ENCODE data around the gene SLC4A2.
"Not testable (repeated sequence)": the region's sequence is repeated elsewhere in the genome, so short reads cannot be mapped to it uniquely, and the experiment has no call there.

Gene SLC4A2

GRCh38 chr7:151035902-151036301 is 23.5 kb upstream of the SLC4A2 start:
- Histone ChIP-seq H3K4me1 (peaks cover 29 to 53% (median 32%) of the 10 kb centered on the region in 10 experiments), H4K20me1 (peaks cover 4 to 54% (median 12%) of the 10 kb centered on the region in 11 experiments; a peak in 15 of 22 replicates), H3K4me2 (no peak overlapping the region), H3K9me3 (replicated peaks in 1 of 11) (no peaks in the 10 kb centered on the region), H3K36me3 (peaks cover 27 to 52% (median 38%) of the 10 kb centered on the region in 11 experiments; a peak in 21 of 22 replicates), H3K27me3 (no peaks in the 10 kb centered on the region), H3K4me3 (no peak overlapping the region), H3K9ac (no peak overlapping the region), H3K27ac (no peak overlapping the region)
- no peak for TF ChIP-seq Cebpa-rat (IDR thresholded peaks at IDR 0.05)

GRCh38 chr7:151038951-151039849 is 20.2 kb upstream of the SLC4A2 start:
- H3K4me3 ChIP-seq = peak overlapping the region in 1 of 10 experiments; percentile 5; a peak in 1 of 20 replicates
- H4K20me1 ChIP-seq = peaks cover 4 to 42% (median 12%) of the 10 kb centered on the region in 11 experiments; a peak in 15 of 22 replicates
- H3K4me1 ChIP-seq = peaks cover 28 to 40% (median 32%) of the 10 kb centered on the region in 10 experiments
- no peak for TF ChIP-seq Cebpa-rat (IDR thresholded peaks at IDR 0.05)
- no peaks in the 10 kb centered on the region for H3K9me3 ChIP-seq (replicated peaks in 1 of 11)
- H3K27ac ChIP-seq = peak overlapping the region; percentile 19 to 76 (median 61); a peak in 21 of 22 replicates
- H3K36me3 ChIP-seq = peaks cover 26 to 35% (median 31%) of the 10 kb centered on the region in 11 experiments; a peak in 21 of 22 replicates
- no peaks in the 10 kb centered on the region for H3K27me3 ChIP-seq
- H3K9ac ChIP-seq = peak overlapping the region; percentile 27 to 71 (median 61); a peak in 21 of 22 replicates
- peak overlapping the region; percentile 77 to 96 (median 88) for H3K4me2 ChIP-seq

GRCh38 chr7:151039850-151040548 is 19.4 kb upstream of the SLC4A2 start:
- H3K9ac ChIP-seq = peak overlapping the region in 7 of 11 experiments; percentile 25 to 71 (median 35); a peak in 8 of 22 replicates
- TF ChIP-seq Cebpa-rat (IDR thresholded peaks at IDR 0.05) = no peak
- H3K27me3 ChIP-seq = no peaks in the 10 kb centered on the region
- H3K9me3 ChIP-seq (replicated peaks in 1 of 11) = no peaks in the 10 kb centered on the region
- peaks cover 4 to 34% (median 12%) of the 10 kb centered on the region in 11 experiments; a peak in 14 of 22 replicates for H4K20me1 ChIP-seq
- peak overlapping the region; percentile 77 to 96 (median 88) for H3K4me2 ChIP-seq
- peaks cover 18 to 32% (median 23%) of the 10 kb centered on the region in 11 experiments; a peak in 21 of 22 replicates for H3K36me3 ChIP-seq
- peaks cover 28 to 35% (median 32%) of the 10 kb centered on the region in 10 experiments for H3K4me1 ChIP-seq
- peak overlapping the region in 7 of 11 experiments; percentile 6 to 76 (median 51); a peak in 13 of 22 replicates for H3K27ac ChIP-seq
- H3K4me3 ChIP-seq = no peak overlapping the region

GRCh38 chr7:151040616-151041375 is 18.6 kb upstream of the SLC4A2 start:
- Histone ChIP-seq H4K20me1 (peaks cover 4 to 32% (median 12%) of the 10 kb centered on the region in 11 experiments; a peak in 14 of 22 replicates), H3K9me3 (replicated peaks in 1 of 11) (no peaks in the 10 kb centered on the region), H3K27me3 (no peaks in the 10 kb centered on the region), H3K4me2 (peak overlapping the region; percentile 77 to 96 (median 88); a peak in 19 of 22 replicates), H3K27ac (0 out of 22 replicates have a peak overlapping the region, but pooled peaks of 2 of the 11 experiments have one; percentile 9 to 18), H3K4me1 (peaks cover 28 to 33% (median 32%) of the 10 kb centered on the region in 10 experiments), H3K36me3 (peaks cover 10 to 25% (median 15%) of the 10 kb centered on the region in 11 experiments; a peak in 20 of 22 replicates), H3K4me3 (no peak overlapping the region), H3K9ac (peak overlapping the region in 2 of 11 experiments; percentile 67 to 71; a peak in 2 of 22 replicates)
- no peak for TF ChIP-seq Cebpa-rat (IDR thresholded peaks at IDR 0.05)

- not testable (repeated sequence) for H3K4me3 ChIP-seq; H3K9ac ChIP-seq; H3K9me3 ChIP-seq (replicated peaks in 1 of 11); H3K27ac ChIP-seq; H3K4me2 ChIP-seq; H3K27me3 ChIP-seq
- peaks cover 19 to 29% (median 23%) of the 10 kb centered on the region in 10 experiments for H3K4me1 ChIP-seq
- H4K20me1 ChIP-seq = peaks cover 4 to 53% (median 12%) of the 10 kb centered on the region in 11 experiments; a peak in 14 of 22 replicates
- H3K36me3 ChIP-seq = peaks cover 0 to 10% (median 0%) of the 10 kb centered on the region in 11 experiments; a peak in 4 of 22 replicates
Measured at GRCh38 chr7:151043449-151043848, 15.9 kb upstream of the SLC4A2 start.

- H3K9ac ChIP-seq = no peak overlapping the region
- H4K20me1 ChIP-seq = peaks cover 3 to 51% (median 9%) of the 10 kb centered on the region in 11 experiments; a peak in 14 of 22 replicates
- H3K27me3 ChIP-seq = no peaks in the 10 kb centered on the region
- no peak overlapping the region for H3K4me3 ChIP-seq
- peaks cover 0 to 10% (median 0%) of the 10 kb centered on the region in 11 experiments; a peak in 4 of 22 replicates for H3K36me3 ChIP-seq
- H3K9me3 ChIP-seq (replicated peaks in 1 of 11) = no peaks in the 10 kb centered on the region
- no peak overlapping the region for H3K4me2 ChIP-seq
- H3K27ac ChIP-seq = no peak overlapping the region
- TF ChIP-seq Cebpa-rat (IDR thresholded peaks at IDR 0.05) = no peak
- H3K4me1 ChIP-seq = peaks cover 14 to 24% (median 18%) of the 10 kb centered on the region in 10 experiments
Measured at GRCh38 chr7:151043959-151044358, 15.4 kb upstream of the SLC4A2 start.

GRCh38 chr7:151045262-151045661 is 14.1 kb upstream of the SLC4A2 start:
- TF ChIP-seq Cebpa-rat (IDR thresholded peaks at IDR 0.05) = no peak
- no peak overlapping the region for H3K4me3 ChIP-seq
- H3K27me3 ChIP-seq = peaks cover 0 to 4% (median under 1%) of the 10 kb centered on the region in 11 experiments; a peak in 8 of 22 replicates
- H4K20me1 ChIP-seq = peaks cover 0 to 53% (median 0%) of the 10 kb centered on the region in 11 experiments; a peak in 7 of 22 replicates
- peaks cover 1 to 21% (median 7%) of the 10 kb centered on the region in 10 experiments for H3K4me1 ChIP-seq
- no peak overlapping the region for H3K4me2 ChIP-seq
- no peak overlapping the region for H3K27ac ChIP-seq
- no peak overlapping the region for H3K9ac ChIP-seq
- H3K36me3 ChIP-seq = peaks cover 0 to 10% (median 0%) of the 10 kb centered on the region in 11 experiments; a peak in 4 of 22 replicates
- no peaks in the 10 kb centered on the region for H3K9me3 ChIP-seq (replicated peaks in 1 of 11)

- peak overlapping the region in 1 of 11 experiments; percentile 8; a peak in 1 of 22 replicates for H3K9ac ChIP-seq
- TF ChIP-seq Cebpa-rat (IDR thresholded peaks at IDR 0.05) = no peak
- H3K9me3 ChIP-seq (replicated peaks in 1 of 11) = no peaks in the 10 kb centered on the region
- H3K4me1 ChIP-seq = peaks cover 4 to 22% (median 8%) of the 10 kb centered on the region in 10 experiments; a peak in 15 of 20 replicates
- no peak overlapping the region for H3K27ac ChIP-seq
- H3K4me2 ChIP-seq = no peak overlapping the region
- H3K27me3 ChIP-seq = peaks cover 2 to 11% (median 7%) of the 10 kb centered on the region in 11 experiments; a peak in 12 of 22 replicates
- peaks cover 0 to 10% (median 0%) of the 10 kb centered on the region in 11 experiments; a peak in 4 of 22 replicates for H3K36me3 ChIP-seq
- H3K4me3 ChIP-seq = no peak overlapping the region
- H4K20me1 ChIP-seq = peaks cover 0 to 53% (median 0%) of the 10 kb centered on the region in 11 experiments; a peak in 6 of 22 replicates
Measured at GRCh38 chr7:151045967-151046366, 13.4 kb upstream of the SLC4A2 start.

All from BLaER1 treated with 17β-estradiol and CSF1 and Interleukin-3, amounts not matched to agents 10 nM and 100 nM (cell line).